ENCODE data around the gene CHPT1.

- TF ChIP-seq, protein P1, sequence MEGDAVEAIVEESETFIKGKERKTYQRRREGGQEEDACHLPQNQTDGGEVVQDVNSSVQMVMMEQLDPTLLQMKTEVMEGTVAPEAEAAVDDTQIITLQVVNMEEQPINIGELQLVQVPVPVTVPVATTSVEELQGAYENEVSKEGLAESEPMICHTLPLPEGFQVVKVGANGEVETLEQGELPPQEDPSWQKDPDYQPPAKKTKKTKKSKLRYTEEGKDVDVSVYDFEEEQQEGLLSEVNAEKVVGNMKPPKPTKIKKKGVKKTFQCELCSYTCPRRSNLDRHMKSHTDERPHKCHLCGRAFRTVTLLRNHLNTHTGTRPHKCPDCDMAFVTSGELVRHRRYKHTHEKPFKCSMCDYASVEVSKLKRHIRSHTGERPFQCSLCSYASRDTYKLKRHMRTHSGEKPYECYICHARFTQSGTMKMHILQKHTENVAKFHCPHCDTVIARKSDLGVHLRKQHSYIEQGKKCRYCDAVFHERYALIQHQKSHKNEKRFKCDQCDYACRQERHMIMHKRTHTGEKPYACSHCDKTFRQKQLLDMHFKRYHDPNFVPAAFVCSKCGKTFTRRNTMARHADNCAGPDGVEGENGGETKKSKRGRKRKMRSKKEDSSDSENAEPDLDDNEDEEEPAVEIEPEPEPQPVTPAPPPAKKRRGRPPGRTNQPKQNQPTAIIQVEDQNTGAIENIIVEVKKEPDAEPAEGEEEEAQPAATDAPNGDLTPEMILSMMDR (IDR thresholded peaks at IDR 0.05; ENCODE audit: low read depth, low read length), result no peak
- TF ChIP-seq POLR2A (IDR thresholded peaks at IDR 0.05; ENCODE audit: extremely low read depth, insufficient read length), result no peak
- no peak for TF ChIP-seq MYC (IDR thresholded peaks at IDR 0.05; ENCODE audit: low read depth, low read length)
- no peak for TF ChIP-seq MAX (IDR thresholded peaks at IDR 0.05; ENCODE audit: low read depth, low read length)
These were observed 6.8 kb upstream of the CHPT1 start for GRCh38 chr12:101690544-101691098.

All from NB4 (cell line).